ENCODE measurements around the gene NUDT19. TPM values are rescaled to one million over a fixed set of nuclear protein-coding genes. Genes with fewer than 3 reads are reported as not detected.
"Not testable (repeated sequence)": the region's sequence is repeated elsewhere in the genome, so short reads cannot be mapped to it uniquely, and the experiment has no call there.

The NUDT19 gene
- total RNA-seq, 1 donor from 2014 or later: 12.5 TPM

DNA sequence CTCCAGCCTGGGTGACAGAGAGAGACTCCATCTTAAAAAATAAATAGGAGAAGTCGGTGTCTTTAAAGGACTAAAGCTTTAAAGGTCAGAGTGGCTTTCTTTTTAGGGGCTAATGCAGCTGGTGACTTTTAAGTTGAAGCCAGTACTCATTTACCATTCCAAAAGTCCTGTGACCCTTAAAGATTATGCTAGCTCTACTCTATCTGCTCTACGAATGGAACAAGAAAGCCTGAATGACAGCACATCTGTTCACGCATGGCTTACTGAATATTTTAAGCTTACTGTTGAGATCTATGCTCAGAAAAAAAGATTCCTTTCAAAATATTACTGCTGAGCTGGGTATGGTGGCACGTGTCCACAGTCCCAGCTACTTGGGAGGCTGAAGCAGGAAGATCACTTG lies 44.3 kb downstream of the NUDT19 start:
- no peaks in the 10 kb centered on the region for H3K36me3 ChIP-seq
- H3K27me3 ChIP-seq: no peaks in the 10 kb centered on the region
- H3K4me3 ChIP-seq: no peak overlapping the region
- no peak for DNase-seq (ENCODE audit: extremely low spot score in 2 of 2)
- TF ChIP-seq POLR2AphosphoS5 (IDR thresholded peaks at IDR 0.05; ENCODE audit: insufficient read depth in 1 of 2, low read depth in 1 of 2): no peak
- TF ChIP-seq, protein P1, sequence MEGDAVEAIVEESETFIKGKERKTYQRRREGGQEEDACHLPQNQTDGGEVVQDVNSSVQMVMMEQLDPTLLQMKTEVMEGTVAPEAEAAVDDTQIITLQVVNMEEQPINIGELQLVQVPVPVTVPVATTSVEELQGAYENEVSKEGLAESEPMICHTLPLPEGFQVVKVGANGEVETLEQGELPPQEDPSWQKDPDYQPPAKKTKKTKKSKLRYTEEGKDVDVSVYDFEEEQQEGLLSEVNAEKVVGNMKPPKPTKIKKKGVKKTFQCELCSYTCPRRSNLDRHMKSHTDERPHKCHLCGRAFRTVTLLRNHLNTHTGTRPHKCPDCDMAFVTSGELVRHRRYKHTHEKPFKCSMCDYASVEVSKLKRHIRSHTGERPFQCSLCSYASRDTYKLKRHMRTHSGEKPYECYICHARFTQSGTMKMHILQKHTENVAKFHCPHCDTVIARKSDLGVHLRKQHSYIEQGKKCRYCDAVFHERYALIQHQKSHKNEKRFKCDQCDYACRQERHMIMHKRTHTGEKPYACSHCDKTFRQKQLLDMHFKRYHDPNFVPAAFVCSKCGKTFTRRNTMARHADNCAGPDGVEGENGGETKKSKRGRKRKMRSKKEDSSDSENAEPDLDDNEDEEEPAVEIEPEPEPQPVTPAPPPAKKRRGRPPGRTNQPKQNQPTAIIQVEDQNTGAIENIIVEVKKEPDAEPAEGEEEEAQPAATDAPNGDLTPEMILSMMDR (IDR thresholded peaks at IDR 0.05): no peak
- no peak for TF ChIP-seq POLR2A (IDR thresholded peaks at IDR 0.05)
- H3K9me3 ChIP-seq: no peaks in the 10 kb centered on the region
- no peak overlapping the region for H3K27ac ChIP-seq
- H3K4me1 ChIP-seq: no peaks in the 10 kb centered on the region
- intact Hi-C loops (cut with DNase I): no loop called here

DNA sequence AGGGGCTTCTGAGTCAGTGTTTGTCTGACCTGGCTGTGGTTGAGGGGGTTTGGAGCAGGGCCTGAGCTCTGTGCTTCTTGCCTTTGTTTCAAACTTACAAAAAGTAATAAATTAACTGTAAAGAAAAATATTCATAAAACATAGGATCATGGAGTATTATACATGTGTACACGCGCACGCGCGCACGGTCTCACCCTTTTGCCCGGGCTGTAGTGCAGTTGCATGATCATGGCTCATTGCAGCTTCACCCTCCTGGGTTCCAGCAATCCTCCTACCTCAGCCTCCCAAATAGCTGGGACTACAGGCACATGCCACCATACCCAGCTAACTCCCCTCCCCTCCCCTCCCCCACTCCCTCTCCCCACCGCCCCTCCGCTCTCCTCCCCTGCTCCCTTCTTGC lies 51.4 kb downstream of the NUDT19 start:
- no peak for DNase-seq (ENCODE audit: extremely low spot score in 2 of 2)
- no peaks in the 10 kb centered on the region for H3K4me1 ChIP-seq
- TF ChIP-seq, protein P1 (IDR thresholded peaks at IDR 0.05): no peak
- TF ChIP-seq POLR2A (IDR thresholded peaks at IDR 0.05) (no peak), POLR2AphosphoS5 (IDR thresholded peaks at IDR 0.05; ENCODE audit: insufficient read depth in 1 of 2, low read depth in 1 of 2) (no peak)

DNA sequence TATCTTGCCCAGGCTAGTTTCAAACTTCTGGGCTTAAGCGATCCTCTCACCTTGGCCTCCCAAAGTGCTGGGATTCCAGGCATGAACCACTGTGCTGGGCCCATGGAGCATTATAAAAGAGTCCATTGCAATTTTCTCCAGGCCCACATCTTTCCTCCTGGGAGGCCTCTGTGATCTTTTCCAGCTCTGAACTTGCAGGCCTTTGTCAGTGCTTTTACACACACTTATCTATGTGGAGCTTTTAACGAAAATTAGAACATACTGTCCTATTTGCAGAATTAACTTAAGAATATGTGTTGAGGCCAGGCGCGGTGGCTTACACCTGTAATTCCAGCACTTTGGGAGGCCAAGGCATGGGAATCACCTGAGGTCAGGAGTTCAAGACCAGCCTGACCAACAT lies 51.8 kb downstream of the NUDT19 start:
- Histone ChIP-seq H3K36me3 (no peaks in the 10 kb centered on the region), H3K4me1 (no peaks in the 10 kb centered on the region), H3K9me3 (no peaks in the 10 kb centered on the region), H3K27me3 (no peaks in the 10 kb centered on the region), H3K4me3 (no peak overlapping the region), H3K27ac (no peak overlapping the region)
- DNase-seq (ENCODE audit: extremely low spot score in 2 of 2): no peak
- intact Hi-C loops (cut with DNase I): no loop called here
- no peak for TF ChIP-seq POLR2AphosphoS5 (IDR thresholded peaks at IDR 0.05; ENCODE audit: insufficient read depth in 1 of 2, low read depth in 1 of 2)
- no peak for TF ChIP-seq POLR2A (IDR thresholded peaks at IDR 0.05)

More for the DNA sequence above, 51.4 kb downstream of the NUDT19 start:
- no peak overlapping the region for H3K27ac ChIP-seq
- H3K4me3 ChIP-seq: no peak overlapping the region
- intact Hi-C loops (cut with DNase I): no loop called here
- H3K9me3 ChIP-seq: no peaks in the 10 kb centered on the region
- no peaks in the 10 kb centered on the region for H3K36me3 ChIP-seq
- no peaks in the 10 kb centered on the region for H3K27me3 ChIP-seq

DNA sequence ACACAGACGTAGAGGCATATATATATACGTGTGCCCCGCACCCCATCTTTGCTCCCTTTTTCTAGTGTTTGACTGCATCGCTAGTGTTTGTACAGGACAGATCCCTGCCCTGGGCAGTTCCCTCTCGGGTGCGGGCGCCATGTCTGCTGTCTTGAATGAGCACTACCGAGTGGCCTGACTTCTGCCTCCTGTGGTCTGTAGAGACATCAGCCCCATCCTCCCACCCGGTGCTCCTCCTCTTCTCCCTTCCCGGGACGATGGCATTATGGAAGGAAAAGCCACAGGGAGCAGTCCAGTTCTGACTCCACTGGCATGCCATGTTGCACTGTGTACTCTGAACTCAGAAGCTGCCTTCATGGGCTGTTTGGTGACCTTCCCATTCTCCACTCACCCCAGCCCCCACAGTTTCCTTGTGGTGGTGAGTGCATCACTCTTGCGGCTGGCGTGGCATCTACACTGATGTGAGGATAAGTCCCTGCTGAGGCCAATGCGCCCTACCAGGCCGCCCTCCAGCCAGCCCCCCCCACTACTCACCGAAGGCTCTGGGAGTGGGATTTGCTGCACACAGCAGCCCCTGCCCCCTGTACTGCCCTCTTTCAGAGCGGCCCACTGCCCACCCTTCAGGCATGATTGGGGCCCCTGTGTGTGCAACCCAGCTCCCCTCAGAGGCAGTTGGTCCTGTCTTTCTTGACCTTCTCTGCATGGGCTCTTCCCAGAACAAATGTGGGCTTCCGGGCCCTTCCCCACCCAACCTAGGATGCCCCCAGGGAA lies 53.1 kb downstream of the NUDT19 start:
- Histone ChIP-seq H3K27ac (no peak overlapping the region), H3K36me3 (no peaks in the 10 kb centered on the region), H3K27me3 (no peaks in the 10 kb centered on the region), H3K4me1 (no peaks in the 10 kb centered on the region), H3K4me3 (no peak overlapping the region), H3K9me3 (no peaks in the 10 kb centered on the region)
- TF ChIP-seq POLR2AphosphoS5 (IDR thresholded peaks at IDR 0.05; ENCODE audit: insufficient read depth in 1 of 2, low read depth in 1 of 2): no peak
- intact Hi-C loops (cut with DNase I): no loop called here
- no peak for DNase-seq (ENCODE audit: extremely low spot score in 2 of 2)

DNA sequence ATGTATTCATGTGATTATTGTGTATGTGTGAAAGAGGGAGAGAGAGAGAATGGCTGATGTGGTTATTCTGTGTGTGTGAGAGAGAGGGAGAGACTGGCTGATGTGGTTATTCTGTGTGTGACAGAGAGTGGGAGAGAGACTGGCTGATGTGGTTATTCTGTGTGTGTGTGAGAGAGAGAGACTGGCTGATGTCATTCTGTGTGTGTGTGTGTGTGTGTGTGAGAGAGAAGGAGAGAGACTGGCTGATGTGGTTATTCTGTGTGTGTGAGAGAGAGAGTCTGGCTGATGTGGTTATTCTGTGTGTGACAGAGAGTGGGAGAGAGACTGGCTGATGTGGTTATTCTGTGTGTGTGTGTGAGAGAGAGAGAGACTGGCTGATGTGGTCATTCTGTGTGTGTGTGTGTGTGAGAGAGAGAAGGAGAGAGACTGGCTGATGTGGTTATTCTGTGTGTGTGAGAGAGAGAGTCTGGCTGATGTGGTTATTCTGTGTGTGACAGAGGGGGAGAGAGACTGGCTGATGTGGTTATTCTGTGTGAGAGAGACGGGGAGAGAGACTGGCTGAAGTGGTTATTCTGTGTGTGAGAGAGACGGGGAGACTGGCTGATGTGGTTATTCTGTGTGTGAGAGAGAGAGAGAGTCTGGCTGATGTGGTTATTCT lies 54.1 kb downstream of the NUDT19 start:
- H3K27ac ChIP-seq; H3K4me3 ChIP-seq; H3K4me1 ChIP-seq; H3K9me3 ChIP-seq; intact Hi-C loops (cut with DNase I); H3K27me3 ChIP-seq; H3K36me3 ChIP-seq; DNase-seq (ENCODE audit: extremely low spot score in 2 of 2): not testable (repeated sequence)

DNA sequence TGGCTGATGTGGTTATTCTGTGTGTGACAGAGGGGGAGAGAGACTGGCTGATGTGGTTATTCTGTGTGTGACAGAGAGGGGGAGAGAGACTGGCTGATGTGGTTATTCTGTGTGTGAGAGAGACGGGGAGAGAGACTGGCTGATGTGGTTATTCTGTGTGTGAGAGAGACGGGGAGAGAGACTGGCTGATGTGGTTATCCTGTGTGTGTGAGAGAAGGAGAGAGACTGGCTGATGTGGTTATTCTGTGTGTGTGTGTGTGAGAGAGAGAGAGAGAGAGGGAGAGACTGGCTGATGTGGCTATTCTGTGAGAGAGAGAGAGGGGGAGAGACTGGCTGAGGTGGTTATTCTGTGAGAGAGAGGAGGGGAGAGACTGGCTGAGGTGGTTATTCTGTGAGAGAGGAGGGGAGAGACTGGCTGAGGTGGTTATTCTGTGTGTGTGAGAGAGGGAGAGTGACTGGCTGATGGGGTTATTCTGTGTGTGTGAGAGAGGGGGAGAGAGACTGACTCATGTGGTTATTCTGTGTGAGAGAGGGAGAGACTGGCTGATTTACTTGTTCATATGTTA lies 55.1 kb downstream of the NUDT19 start:
- H3K36me3 ChIP-seq; H3K4me1 ChIP-seq; intact Hi-C loops (cut with DNase I); H3K27me3 ChIP-seq; DNase-seq (ENCODE audit: extremely low spot score in 2 of 2); H3K9me3 ChIP-seq; H3K4me3 ChIP-seq; H3K27ac ChIP-seq: not testable (repeated sequence)

DNA sequence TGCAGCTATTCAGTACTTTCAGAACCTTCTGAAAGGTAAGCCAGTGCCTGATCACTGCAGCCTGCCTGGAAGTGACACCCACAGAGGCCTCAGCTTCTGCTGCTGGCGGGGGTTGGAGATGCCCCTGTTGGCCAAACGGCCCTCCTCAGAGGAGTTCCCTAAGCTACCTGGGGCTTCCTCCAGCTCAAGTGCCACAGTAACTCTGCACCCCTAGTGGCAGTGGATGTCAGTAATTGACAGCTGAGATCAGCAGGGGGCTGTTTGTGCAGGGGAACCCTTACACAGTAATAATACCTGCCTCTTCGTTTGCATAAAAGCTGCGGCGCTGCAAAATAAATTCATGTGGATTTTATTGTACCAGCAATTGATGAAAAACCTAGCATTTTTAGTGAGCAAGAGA lies 56.9 kb downstream of the NUDT19 start:
- H3K27me3 ChIP-seq: no peaks in the 10 kb centered on the region
- H3K36me3 ChIP-seq: no peaks in the 10 kb centered on the region
- no peak overlapping the region for H3K27ac ChIP-seq
- intact Hi-C loops (cut with DNase I): no loop called here
- H3K4me3 ChIP-seq: no peak overlapping the region
- no peaks in the 10 kb centered on the region for H3K9me3 ChIP-seq
- no peak for DNase-seq (ENCODE audit: extremely low spot score in 2 of 2)
- TF ChIP-seq POLR2A (IDR thresholded peaks at IDR 0.05) (no peak), POLR2AphosphoS5 (IDR thresholded peaks at IDR 0.05; ENCODE audit: insufficient read depth in 1 of 2, low read depth in 1 of 2) (no peak)
- TF ChIP-seq, protein P1 (IDR thresholded peaks at IDR 0.05): no peak
- H3K4me1 ChIP-seq: no peaks in the 10 kb centered on the region

Measured in vagina (tissue), 2 donors.